GM12891 (cell line): ENCODE data around the gene KLHL20.

Source experiments
- DNase-seq: peaks from one replicate; pipeline ENCODE4 v3.0.0; 2011; ENCODE audit warnings: low spot score; ENCODE audit not compliant: insufficient read length
- FAIRE-seq: peaks from 2 replicates; lab custom pipeline; 2011; peaks lifted over from hg19 to GRCh38; lab: Jason Lieb, UNC
- PAX5 ChIP-seq: IDR thresholded peaks from 2 replicates; pipeline ENCODE4 v1.6.1; 2011; ENCODE audit warnings: low read length, moderate library complexity, mild to moderate bottlenecking; ENCODE audit not compliant: insufficient read depth, severe bottlenecking
- POLR2A ChIP-seq: IDR thresholded peaks from 2 replicates; pipeline ENCODE4 v1.6.1; 2011; ENCODE audit warnings: low read depth, low read length, control low read depth
- POLR2AphosphoS5 ChIP-seq: IDR thresholded peaks from 2 replicates; pipeline ENCODE4 v1.6.1; 2011; ENCODE audit warnings: low read depth, low read length, control low read depth
- POU2F2 ChIP-seq: IDR thresholded peaks from 2 replicates; pipeline ENCODE4 v1.6.1; 2011; ENCODE audit warnings: low read depth, mild to moderate bottlenecking, control low read depth, low read length, moderate library complexity
- SPI1 ChIP-seq: IDR thresholded peaks from 2 replicates; pipeline ENCODE4 v1.6.1; 2011; ENCODE audit warnings: low read depth, low read length, control low read depth
- TAF1 ChIP-seq: IDR thresholded peaks from 2 replicates; pipeline ENCODE4 v1.6.1; 2011; ENCODE audit warnings: low read depth, low read length, control low read depth

Gene KLHL20

GRCh38 chr1:173827611-173828010 lies 112.8 kb downstream of the KLHL20 start:
- TF ChIP-seq SPI1, result no peak
- no peak for TF ChIP-seq PAX5
- TF ChIP-seq POLR2A, result no peak
- TF ChIP-seq TAF1, result no peak
- no peak for TF ChIP-seq POU2F2
- no peak for TF ChIP-seq POLR2AphosphoS5
- DNase-seq (no peak), FAIRE-seq (no peak)

GRCh38 chr1:173832748-173833147 lies 118.0 kb downstream of the KLHL20 start:
- FAIRE-seq, result no peak
- TF ChIP-seq TAF1 (no peak), POLR2AphosphoS5 (no peak), SPI1 (no peak), PAX5 (no peak), POU2F2 (no peak), POLR2A (no peak)

More at GRCh38 chr1:173832748-173833147, 118.0 kb downstream of the KLHL20 start:
- DNase-seq, result no peak
